Fibroblast of lung (primary cell): ENCODE results near the gene RAB40B. TPM values are rescaled to one million over a fixed set of nuclear protein-coding genes. Genes with fewer than 3 reads are reported as not detected.
A peak's percentile ranks its signal among the peaks of the same experiment; 100 is the strongest.
"Not testable (repeated sequence)": the region's sequence is repeated elsewhere in the genome, so short reads cannot be mapped to it uniquely, and the experiment has no call there.

Experiments used
- DNase-seq, 2 donors: peaks; one replicate each; pipeline versions ENCODE4 v3.0.0 to v3.0.0-alpha.2; 2010; ENCODE audit warnings: low read depth in 2 of 2
- H2AFZ ChIP-seq: 2 replicates; pipeline ENCODE4 v1.5.1; 2012; ENCODE audit warnings: low read length, control low read depth, inconsistent platforms
- H3K27ac ChIP-seq: 2 replicates; pipeline ENCODE4 v1.5.1; 2011; ENCODE audit warnings: low read length, control low read depth; ENCODE audit not compliant: insufficient read depth
- H3K27me3 ChIP-seq: 2 replicates; pipeline ENCODE4 v1.5.1; 2011; ENCODE audit warnings: mild to moderate bottlenecking, low read length; ENCODE audit not compliant: control insufficient read depth, insufficient read depth
- H3K36me3 ChIP-seq: 2 replicates; pipeline ENCODE4 v1.5.1; 2011; ENCODE audit warnings: low read length; ENCODE audit not compliant: control insufficient read depth, insufficient read depth
- H3K4me1 ChIP-seq: 2 replicates; pipeline ENCODE4 v1.5.1; 2011; ENCODE audit warnings: low read length; ENCODE audit not compliant: control insufficient read depth, insufficient read depth; ENCODE audit errors: extremely low read depth
- H3K4me2 ChIP-seq: 2 replicates; pipeline ENCODE4 v1.5.1; 2011; ENCODE audit warnings: low read length, control low read depth; ENCODE audit not compliant: insufficient read depth; ENCODE audit errors: extremely low read depth
- H3K4me3 ChIP-seq, 4 experiments: fragments of 200-600 bp in 1 of 4; sonication (generic) in 1 of 4; replicated peaks in 1 of 4; 2 replicates each; pipeline ENCODE4 v1.5.1; 2011 to 2016; ENCODE audit warnings: low read length in 4 of 4, low read depth in 3 of 4, mild to moderate bottlenecking in 3 of 4, control low read depth in 2 of 4, inconsistent platforms in 1 of 4, mixed read lengths in 1 of 4; ENCODE audit not compliant: insufficient read depth in 1 of 4; ENCODE audit errors: control extremely low read depth in 1 of 4
- H3K79me2 ChIP-seq: 2 replicates; pipeline ENCODE4 v1.5.1; 2012; ENCODE audit warnings: mild to moderate bottlenecking, low read length, inconsistent platforms; ENCODE audit not compliant: control insufficient read depth, insufficient read depth
- H3K9ac ChIP-seq: 2 replicates; pipeline ENCODE4 v1.5.1; 2011; ENCODE audit warnings: mild to moderate bottlenecking, low read length, control low read depth; ENCODE audit not compliant: insufficient read depth
- H3K9me3 ChIP-seq: 2 replicates; pipeline ENCODE4 v1.5.1; 2012; ENCODE audit warnings: low read depth, low read length; ENCODE audit not compliant: control insufficient read depth, insufficient read depth
- H4K20me1 ChIP-seq: 2 replicates; pipeline ENCODE4 v1.5.1; 2011; ENCODE audit warnings: low read length; ENCODE audit not compliant: control insufficient read depth, insufficient read depth; ENCODE audit errors: extremely low read depth
- EZH2 ChIP-seq: IDR thresholded peaks from 2 replicates; pipeline ENCODE4 v1.5.1; 2012; ENCODE audit warnings: low read length, control low read depth, mild to moderate bottlenecking; ENCODE audit errors: missing control alignments
- polyA minus RNA-seq: library from RNA; depleted of rRNA, polyadenylated mRNA; stranded (reverse); fragments of >200 nt; gene quantifications from 2 replicates; pipeline ENCODE4 v1.2.3, GENCODE V29; 2011; ENCODE audit warnings: low replicate concordance
- polyA plus RNA-seq, 2 donors: library from polyadenylated mRNA; depleted of rRNA in 1 of 2; stranded (reverse) in 1 of 2; unstranded in 1 of 2; fragments of >200 nt; gene quantifications; 2 replicates each; pipeline ENCODE4 v1.2.1, GENCODE V29; 2011 to 2012; ENCODE audit warnings: missing spikeins in 1 of 2
- total RNA-seq: library from RNA; depleted of rRNA; stranded (reverse); fragments of >200 nt; gene quantifications from 2 replicates; pipeline ENCODE4 v1.2.1, GENCODE V29; 2014
- TF ChIP-seq, protein P1 (sequence below), 2 donors: IDR thresholded peaks in 1 of 2; conservative IDR thresholded peaks in 1 of 2; 1 replicate in 1 of 2; 2 replicates in 1 of 2; pipeline ENCODE4 v1.5.1; 2011 to 2012; ENCODE audit warnings: low read length in 2 of 2, control low read depth in 1 of 2, inconsistent platforms in 1 of 2, low read depth in 1 of 2, mild to moderate bottlenecking in 1 of 2

Gene RAB40B, protein sequence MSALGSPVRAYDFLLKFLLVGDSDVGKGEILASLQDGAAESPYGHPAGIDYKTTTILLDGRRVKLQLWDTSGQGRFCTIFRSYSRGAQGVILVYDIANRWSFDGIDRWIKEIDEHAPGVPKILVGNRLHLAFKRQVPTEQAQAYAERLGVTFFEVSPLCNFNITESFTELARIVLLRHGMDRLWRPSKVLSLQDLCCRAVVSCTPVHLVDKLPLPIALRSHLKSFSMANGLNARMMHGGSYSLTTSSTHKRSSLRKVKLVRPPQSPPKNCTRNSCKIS
- total RNA-seq (3.3 and 3.6 TPM in 2 replicates), polyA plus RNA-seq (3.3 and 5.9 TPM in 2 replicates), polyA minus RNA-seq (0.63 and 3.4 TPM in 2 replicates)
- 5.9 and 8.6 TPM in 2 replicates for polyA plus RNA-seq (2012)

DNA sequence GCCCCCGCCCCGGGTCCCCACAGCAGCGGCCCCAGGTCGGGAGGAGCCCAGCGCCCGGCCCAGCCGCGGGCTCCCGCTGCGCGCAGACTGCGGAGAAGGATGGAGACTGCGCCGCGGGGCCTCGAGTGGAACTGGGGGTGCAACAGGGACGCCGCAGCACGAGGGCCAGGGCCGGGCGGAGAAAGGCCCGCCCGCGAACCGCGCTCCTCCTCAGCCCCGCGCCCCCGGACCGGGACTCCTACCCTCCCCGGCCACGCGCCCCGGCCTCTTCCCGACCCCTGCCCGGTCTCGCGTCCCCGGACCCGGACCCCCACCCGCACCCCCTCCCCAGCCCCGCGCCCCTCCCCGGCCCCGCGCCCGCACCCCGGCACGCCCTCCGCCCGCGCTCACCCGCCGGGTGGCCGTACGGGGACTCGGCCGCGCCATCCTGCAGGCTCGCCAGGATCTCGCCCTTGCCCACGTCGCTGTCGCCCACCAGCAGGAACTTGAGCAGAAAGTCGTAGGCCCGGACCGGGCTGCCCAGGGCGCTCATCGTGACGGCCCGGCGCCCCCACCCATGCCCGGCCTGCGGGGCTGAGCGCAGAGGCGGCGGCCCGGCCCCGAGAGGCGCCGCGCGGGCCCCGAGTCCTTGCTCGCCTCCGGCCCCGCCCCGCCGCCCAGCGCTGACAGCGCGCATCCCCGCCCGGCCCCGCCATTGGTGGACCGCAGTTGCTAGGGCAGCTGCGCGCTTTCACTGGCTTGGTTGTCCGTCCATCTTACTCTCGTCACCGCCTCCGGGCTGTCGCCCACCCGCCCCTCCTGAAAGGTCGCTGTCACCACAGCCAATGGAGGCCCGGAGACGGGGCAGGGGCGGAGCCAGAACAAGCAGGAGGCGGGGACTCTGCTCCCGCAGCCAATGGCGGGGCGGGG lies at the start of gene RAB40B:
TSS of gene RAB40B (minus strand) at position 634 of the 909 bp plus-strand sequence. CDS start at position 532, 102 bp downstream.
- Histone ChIP-seq H3K4me2 (peak within 1 kb of the TSS; percentile 94), H3K27me3 (peaks cover 6% of the 10 kb centered on the region), H2AFZ (peak within 1 kb of the TSS; percentile 62), H3K27ac (no peak within 1 kb of the TSS), H3K9ac (peak within 1 kb of the TSS; percentile 30), H3K79me2 (no peaks in the 10 kb centered on the region), H4K20me1 (no peaks in the 10 kb centered on the region), H3K4me1 (peaks cover 5% of the 10 kb centered on the region), H3K9me3 (no peaks in the 10 kb centered on the region), H3K36me3 (no peaks in the 10 kb centered on the region), H3K4me3 (peak within 1 kb of the TSS; percentile 53 to 69 (median 56))
- DNase-seq: peak; percentile 98
- TF ChIP-seq, protein P1, sequence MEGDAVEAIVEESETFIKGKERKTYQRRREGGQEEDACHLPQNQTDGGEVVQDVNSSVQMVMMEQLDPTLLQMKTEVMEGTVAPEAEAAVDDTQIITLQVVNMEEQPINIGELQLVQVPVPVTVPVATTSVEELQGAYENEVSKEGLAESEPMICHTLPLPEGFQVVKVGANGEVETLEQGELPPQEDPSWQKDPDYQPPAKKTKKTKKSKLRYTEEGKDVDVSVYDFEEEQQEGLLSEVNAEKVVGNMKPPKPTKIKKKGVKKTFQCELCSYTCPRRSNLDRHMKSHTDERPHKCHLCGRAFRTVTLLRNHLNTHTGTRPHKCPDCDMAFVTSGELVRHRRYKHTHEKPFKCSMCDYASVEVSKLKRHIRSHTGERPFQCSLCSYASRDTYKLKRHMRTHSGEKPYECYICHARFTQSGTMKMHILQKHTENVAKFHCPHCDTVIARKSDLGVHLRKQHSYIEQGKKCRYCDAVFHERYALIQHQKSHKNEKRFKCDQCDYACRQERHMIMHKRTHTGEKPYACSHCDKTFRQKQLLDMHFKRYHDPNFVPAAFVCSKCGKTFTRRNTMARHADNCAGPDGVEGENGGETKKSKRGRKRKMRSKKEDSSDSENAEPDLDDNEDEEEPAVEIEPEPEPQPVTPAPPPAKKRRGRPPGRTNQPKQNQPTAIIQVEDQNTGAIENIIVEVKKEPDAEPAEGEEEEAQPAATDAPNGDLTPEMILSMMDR (conservative IDR thresholded peaks at IDR 0.05 in 1 of 2, IDR thresholded peaks at IDR 0.05 in 1 of 2; ENCODE audit: low read depth in 1 of 2, low read length in 2 of 2): no peak
- TF ChIP-seq EZH2: no peak

DNA sequence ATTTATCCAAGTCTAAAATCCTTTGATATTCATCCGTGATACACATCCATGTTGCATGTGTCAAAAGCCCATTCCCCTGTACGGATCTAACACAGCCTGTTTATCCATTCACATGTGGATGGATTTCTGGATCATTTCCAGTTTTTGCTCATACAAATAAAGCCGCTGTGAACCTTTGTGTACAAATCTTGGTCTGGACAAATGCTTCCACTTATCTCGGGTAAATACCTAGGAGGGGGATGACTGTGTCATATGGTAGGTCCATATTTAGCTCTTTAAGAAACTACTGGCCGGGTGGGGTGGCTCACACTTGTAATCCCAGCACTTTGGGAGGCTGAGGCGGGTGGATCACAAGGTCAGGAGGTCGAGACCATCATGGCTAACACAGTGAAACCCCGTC lies 47.0 kb upstream of the RAB40B start:
- Histone ChIP-seq H3K4me2 (no peak overlapping the region), H3K27ac (no peak overlapping the region), H3K9me3 (peaks cover 3% of the 10 kb centered on the region), H3K4me1 (no peaks in the 10 kb centered on the region), H3K4me3 (no peak overlapping the region), H2AFZ (no peak overlapping the region), H4K20me1 (no peaks in the 10 kb centered on the region), H3K9ac (no peak overlapping the region), H3K27me3 (no peaks in the 10 kb centered on the region), H3K79me2 (no peaks in the 10 kb centered on the region), H3K36me3 (peaks cover 4% of the 10 kb centered on the region)
- DNase-seq: no peak
- TF ChIP-seq EZH2: no peak
- TF ChIP-seq, protein P1 (conservative IDR thresholded peaks at IDR 0.05 in 1 of 2, IDR thresholded peaks at IDR 0.05 in 1 of 2; ENCODE audit: low read depth in 1 of 2, low read length in 2 of 2): no peak

DNA sequence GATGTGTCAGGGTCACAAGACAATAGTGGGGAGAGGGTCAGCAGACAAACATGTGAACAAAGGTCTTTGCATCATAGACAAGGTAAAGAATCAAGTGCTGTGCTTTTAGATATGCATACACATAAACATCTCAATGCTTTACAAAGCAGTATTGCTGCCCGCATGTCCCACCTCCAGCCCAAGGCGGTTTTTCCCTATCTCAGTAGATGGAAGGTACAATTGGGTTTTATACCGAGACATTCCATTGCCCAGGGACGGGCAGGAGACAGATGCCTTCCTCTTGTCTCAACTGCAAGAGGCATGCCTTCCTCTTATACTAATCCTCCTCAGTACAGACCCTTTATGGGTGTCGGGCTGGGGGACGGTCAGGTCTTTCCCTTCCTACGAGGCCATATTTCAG lies 46.2 kb upstream of the RAB40B start:
- H3K36me3 ChIP-seq, DNase-seq, H4K20me1 ChIP-seq, H3K4me2 ChIP-seq, H3K4me3 ChIP-seq, H3K9ac ChIP-seq, H3K79me2 ChIP-seq, H3K4me1 ChIP-seq, H3K27ac ChIP-seq, H3K27me3 ChIP-seq, H3K9me3 ChIP-seq, H2AFZ ChIP-seq: not testable (repeated sequence)
